Ovary (tissue), 9 donors: ENCODE results near the gene NAGPA. TPM values are rescaled to one million over a fixed set of nuclear protein-coding genes. Genes with fewer than 3 reads are reported as not detected.

Source experiments
- DNase-seq, 5 donors: peaks; one replicate each; pipeline ENCODE4 v3.0.0-alpha.2; 2019 to 2020
- H3K27ac ChIP-seq, 2 donors: fragments of 200-600 bp; one replicate each; pipeline versions ENCODE4 v1.5.1 to v1.8.0; 2019 to 2022
- H3K27me3 ChIP-seq: fragments of 200-600 bp; one replicate; pipeline ENCODE4 v1.8.0; 2022
- H3K36me3 ChIP-seq: fragments of 200-600 bp; sonication (generic); one replicate; pipeline ENCODE4 v1.5.1; 2019
- H3K4me1 ChIP-seq: one replicate; pipeline ENCODE4 v1.8.1; 2013; ENCODE audit warnings: mild to moderate bottlenecking, moderate library complexity; ENCODE audit not compliant: insufficient read depth
- H3K4me3 ChIP-seq: fragments of 200-600 bp; sonication (generic); one replicate; pipeline ENCODE4 v1.5.1; 2017
- H3K9me3 ChIP-seq, 2 donors: fragments of 200-600 bp in 1 of 2; sonication (generic) in 1 of 2; one replicate each; pipeline versions ENCODE4 v1.5.1 to v1.8.1; 2013 to 2019; ENCODE audit warnings: mild to moderate bottlenecking in 1 of 2, moderate library complexity in 1 of 2
- EP300 ChIP-seq: sonication (generic); formaldehyde crosslinking; IDR thresholded peaks from one replicate; pipeline ENCODE4 v1.6.1; 2017; ENCODE audit warnings: antibody characterized with exemption
- POLR2A ChIP-seq: fragments of 450-650 bp; IDR thresholded peaks from one replicate; pipeline ENCODE4 v1.6.1; 2017; ENCODE audit warnings: antibody characterized with exemption, mild to moderate bottlenecking, moderate library complexity
- WGBS, 3 donors: extraction: QIAGEN DNeasy Blood & Tissue Kit in 1 of 3; methylation state at CpG; one replicate each; pipeline versions ENCODE4 v1.1.5 to v1.1.7; 2013 to 2017; 5-methylcytosine and 5-hydroxymethylcytosine counted together
- intact Hi-C, 4 donors: fragments of 100-400 bp; cut with DNase I; formaldehyde crosslinking; loops; one replicate each; pipeline versions ENCODE4 v1.11.0 to v1.15.1; 2022 to 2023
- polyA plus RNA-seq, 2 donors: library from polyadenylated mRNA; stranded (reverse); fragments of 200-250 nt in 1 of 2; fragments of 350-450 nt in 1 of 2; fragmentation: Illumina TruSeq in 1 of 2; extraction: RNeasy Lipid Tissue Mini Kit (QIAGEN cat#74804) in 1 of 2; gene quantifications; one replicate each; pipeline ENCODE4 v1.2.3, GENCODE V29; 2013 to 2014
- total RNA-seq, 7 donors: library from RNA; depleted of rRNA in 2 of 7; stranded (reverse); fragments of >200 nt in 2 of 7; fragmentation: NEBNext Ultra II Directional in 3 of 7; extraction: Animal tissue kit (Norgen Biotek cat#: 25700) in 3 of 7; gene quantifications; one replicate each; pipeline versions ENCODE4 v1.1.0 to v1.2.4, GENCODE V29; 2016 to 2023
- TF ChIP-seq, protein P1 (sequence below), 3 donors: fragments of 450-650 bp in 2 of 3; fragments of 200-600 bp in 1 of 3; IDR thresholded peaks; one replicate each; pipeline versions ENCODE4 v1.5.1 to v1.8.0; 2016 to 2022; ENCODE audit warnings: antibody characterized with exemption in 3 of 3, mild to moderate bottlenecking in 1 of 3
- donor health status: DM: no; HTN: no; CAD: no; lungs with moderate emphysema.
- donor health status: DM: no; HTN: no; CAD: no.
- donor health status: Bipolar disorder and iron deficiency.
- donor health status: DM: yes; HTN: yes; CAD: no.
- donor health status: DM: no; HTN: no; CAD: no.
- donor health status: DM: yes; HTN: yes; CAD: no.

NAGPA gene
- total and polyA plus RNA-seq, 9 donors = 2.9 to 14.8 (median 7.1) TPM

DNA sequence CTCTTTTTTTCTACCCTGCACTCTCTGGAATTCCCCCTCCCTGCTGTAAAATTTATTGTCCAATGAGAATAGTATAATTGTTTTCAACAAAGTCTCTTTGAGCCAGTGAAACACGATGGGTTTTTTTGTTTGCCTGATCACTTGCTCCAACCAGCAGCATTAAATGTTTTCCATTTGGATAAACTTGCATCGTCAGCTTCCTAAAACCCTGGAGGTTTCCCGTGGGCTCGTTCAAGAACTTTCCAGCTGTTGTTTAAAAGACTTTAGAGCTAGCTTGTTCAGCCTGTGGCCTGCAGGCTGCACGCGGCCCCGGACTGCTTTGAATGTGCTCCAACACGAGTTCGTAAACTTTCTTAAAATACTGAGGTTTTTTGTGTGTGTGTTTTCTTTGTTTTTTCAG lies 14.9 kb downstream of the NAGPA start:
- Histone ChIP-seq H3K27me3 (no peaks in the 10 kb centered on the region), H3K36me3 (no peaks in the 10 kb centered on the region), H3K27ac (peak overlapping the region in 1 of 2 donors; percentile 56), H3K4me3 (no peak overlapping the region), H3K9me3 (no peaks in the 10 kb centered on the region), H3K4me1 (peaks cover 5% of the 10 kb centered on the region)
- no peak for TF ChIP-seq EP300
- TF ChIP-seq, protein P1, sequence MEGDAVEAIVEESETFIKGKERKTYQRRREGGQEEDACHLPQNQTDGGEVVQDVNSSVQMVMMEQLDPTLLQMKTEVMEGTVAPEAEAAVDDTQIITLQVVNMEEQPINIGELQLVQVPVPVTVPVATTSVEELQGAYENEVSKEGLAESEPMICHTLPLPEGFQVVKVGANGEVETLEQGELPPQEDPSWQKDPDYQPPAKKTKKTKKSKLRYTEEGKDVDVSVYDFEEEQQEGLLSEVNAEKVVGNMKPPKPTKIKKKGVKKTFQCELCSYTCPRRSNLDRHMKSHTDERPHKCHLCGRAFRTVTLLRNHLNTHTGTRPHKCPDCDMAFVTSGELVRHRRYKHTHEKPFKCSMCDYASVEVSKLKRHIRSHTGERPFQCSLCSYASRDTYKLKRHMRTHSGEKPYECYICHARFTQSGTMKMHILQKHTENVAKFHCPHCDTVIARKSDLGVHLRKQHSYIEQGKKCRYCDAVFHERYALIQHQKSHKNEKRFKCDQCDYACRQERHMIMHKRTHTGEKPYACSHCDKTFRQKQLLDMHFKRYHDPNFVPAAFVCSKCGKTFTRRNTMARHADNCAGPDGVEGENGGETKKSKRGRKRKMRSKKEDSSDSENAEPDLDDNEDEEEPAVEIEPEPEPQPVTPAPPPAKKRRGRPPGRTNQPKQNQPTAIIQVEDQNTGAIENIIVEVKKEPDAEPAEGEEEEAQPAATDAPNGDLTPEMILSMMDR (IDR thresholded peaks at IDR 0.05) = no peak
- no peak for TF ChIP-seq POLR2A
- peak; percentile 25 to 76 (median 41) for DNase-seq
- intact Hi-C loops = no loop called here
- 4 to 15% (median 5%) methylated on average over 9 of the region's 9 CpGs for WGBS, 3 donors

DNA sequence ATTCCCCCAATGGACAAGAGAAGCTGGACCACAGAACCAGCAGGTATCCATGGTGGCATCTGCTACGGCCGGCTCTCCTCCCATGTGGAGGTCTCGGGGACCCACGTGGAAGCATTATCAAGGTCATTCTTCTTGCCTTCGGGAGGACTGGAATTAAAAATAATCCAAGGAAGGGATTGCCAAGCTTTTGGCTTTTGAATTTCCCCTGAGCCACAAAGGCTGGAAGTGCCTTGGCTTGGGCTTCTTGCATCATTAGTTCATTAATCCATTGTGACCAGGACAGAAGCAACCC lies 16.1 kb downstream of the NAGPA start:
- TF ChIP-seq POLR2A (no peak), EP300 (no peak)
- TF ChIP-seq, protein P1 (IDR thresholded peaks at IDR 0.05) = no peak
- H3K27ac ChIP-seq = no peak overlapping the region
- 19 to 52% (median 28%) methylated on average over 5 of the region's 5 CpGs for WGBS, 3 donors

DNA sequence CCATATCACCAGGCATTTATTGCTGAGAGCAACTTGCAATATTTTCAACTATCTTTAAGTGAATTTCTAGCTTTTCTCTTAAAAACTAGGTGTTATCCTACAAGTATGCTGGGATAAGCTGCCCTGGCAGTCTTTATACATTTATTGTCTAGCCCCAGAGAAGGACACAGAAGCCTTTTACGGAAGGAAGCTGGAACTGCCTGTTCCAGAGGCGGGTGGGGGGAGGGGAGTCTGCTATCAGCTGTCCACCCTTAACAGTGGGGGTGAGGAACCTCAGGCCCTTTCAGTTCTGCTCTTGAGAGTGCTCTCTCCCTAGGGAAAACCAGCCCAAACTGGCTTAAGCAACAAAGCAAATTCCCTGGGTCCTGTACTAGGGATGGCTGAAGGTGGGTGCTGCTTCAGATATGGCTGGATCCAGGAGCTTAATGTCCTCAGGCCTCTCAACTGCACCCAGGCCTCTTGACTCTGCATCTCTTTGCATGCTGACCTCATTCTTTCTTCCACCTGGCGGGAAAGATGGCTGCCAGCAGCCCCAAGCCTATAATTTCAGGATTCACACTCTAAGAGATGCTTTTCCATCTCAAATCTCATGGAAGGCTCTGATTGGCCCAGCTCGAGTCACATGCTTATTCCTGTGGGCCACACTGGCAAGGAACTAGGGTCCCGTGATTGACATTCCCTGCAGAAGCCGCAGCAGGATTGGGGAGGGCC lies 16.6 kb downstream of the NAGPA start:
- H3K27me3 ChIP-seq = no peaks in the 10 kb centered on the region
- no peak overlapping the region for H3K4me3 ChIP-seq
- H3K27ac ChIP-seq = no peak overlapping the region
- H3K4me1 ChIP-seq = peaks cover 5% of the 10 kb centered on the region
- H3K36me3 ChIP-seq = no peaks in the 10 kb centered on the region
- no peaks in the 10 kb centered on the region for H3K9me3 ChIP-seq
- WGBS, 3 donors = 72 to 84% (median 76%) methylated on average over 6 of the region's 6 CpGs
- DNase-seq = no peak
- TF ChIP-seq, protein P1 (IDR thresholded peaks at IDR 0.05) = no peak
- no peak for TF ChIP-seq EP300
- TF ChIP-seq POLR2A = no peak
- intact Hi-C loops = no loop called here

More for the DNA sequence above, 16.1 kb downstream of the NAGPA start:
- peaks cover 5% of the 10 kb centered on the region for H3K4me1 ChIP-seq
- no peak for DNase-seq
- intact Hi-C loops = no loop called here
- no peaks in the 10 kb centered on the region for H3K36me3 ChIP-seq
- H3K4me3 ChIP-seq = no peak overlapping the region
- H3K27me3 ChIP-seq = no peaks in the 10 kb centered on the region
- no peaks in the 10 kb centered on the region for H3K9me3 ChIP-seq

DNA sequence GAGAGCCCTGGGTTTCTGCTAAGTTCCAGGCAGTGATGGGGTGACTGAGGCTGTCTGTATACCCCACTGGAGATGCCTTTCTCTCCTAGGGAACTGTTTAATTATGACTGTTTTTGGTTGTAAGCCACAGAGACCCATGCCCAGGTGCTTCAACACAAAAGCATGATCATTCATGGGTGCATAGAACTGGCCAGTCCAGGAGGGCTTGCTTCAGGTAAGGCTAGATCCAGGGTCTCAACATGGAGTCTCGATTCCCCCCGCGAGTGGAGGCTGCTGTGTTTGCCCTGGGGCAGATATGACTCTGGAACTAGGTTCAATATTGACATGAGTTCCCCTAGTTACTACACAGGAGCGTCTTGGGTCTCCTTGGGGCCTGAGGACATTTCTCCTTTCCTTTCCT lies 17.8 kb downstream of the NAGPA start:
- no peaks in the 10 kb centered on the region for H3K36me3 ChIP-seq
- H3K9me3 ChIP-seq = no peaks in the 10 kb centered on the region
- no peak overlapping the region for H3K4me3 ChIP-seq
- 92 to 96% (median 95%) methylated on average over 4 of the region's 4 CpGs for WGBS, 3 donors
- TF ChIP-seq, protein P1 (IDR thresholded peaks at IDR 0.05) = no peak
- TF ChIP-seq POLR2A (no peak), EP300 (no peak)
- H3K27me3 ChIP-seq = no peaks in the 10 kb centered on the region
- intact Hi-C loops = no loop called here
- no peak overlapping the region for H3K27ac ChIP-seq
- H3K4me1 ChIP-seq = peaks cover 5% of the 10 kb centered on the region
- no peak for DNase-seq
